Astrocyte (in vitro differentiated cells and primary cell): ENCODE results near the gene FADS3. TPM values are rescaled to one million over a fixed set of nuclear protein-coding genes. Genes with fewer than 3 reads are reported as not detected.

Experiments
- DNase-seq: peaks from one replicate; pipeline ENCODE4 v3.0.0-alpha.2; 2010; ENCODE audit warnings: low read depth
- FAIRE-seq: peaks from 2 replicates; lab custom pipeline; 2011; peaks lifted over from hg19 to GRCh38; lab: Jason Lieb, UNC
- H2AFZ ChIP-seq: 2 replicates; pipeline ENCODE4 v1.6.0; 2012; ENCODE audit warnings: low read depth, low read length, inconsistent platforms
- H3K27ac ChIP-seq: 2 replicates; pipeline ENCODE4 v1.5.1; 2011; ENCODE audit warnings: low read depth, low read length, inconsistent platforms
- H3K27me3 ChIP-seq: 2 replicates; pipeline ENCODE4 v1.6.0; 2011; ENCODE audit warnings: low read length, inconsistent platforms; ENCODE audit not compliant: insufficient read depth
- H3K36me3 ChIP-seq: 2 replicates; pipeline ENCODE4 v1.5.1; 2011; ENCODE audit warnings: low read length, inconsistent platforms; ENCODE audit not compliant: insufficient read depth
- H3K4me1 ChIP-seq: 2 replicates; pipeline ENCODE4 v1.5.1; 2011; ENCODE audit warnings: low read length, inconsistent platforms; ENCODE audit not compliant: insufficient read depth
- H3K4me2 ChIP-seq: 2 replicates; pipeline ENCODE4 v1.6.0; 2012; ENCODE audit warnings: low read length, inconsistent platforms
- H3K4me3 ChIP-seq: 2 replicates; pipeline ENCODE4 v1.5.1; 2011; ENCODE audit warnings: low read depth, mild to moderate bottlenecking, low read length, inconsistent platforms; ENCODE audit not compliant: insufficient read depth
- H3K79me2 ChIP-seq: 2 replicates; pipeline ENCODE4 v1.6.0; 2012; ENCODE audit warnings: mild to moderate bottlenecking, low read length, inconsistent platforms; ENCODE audit not compliant: insufficient read depth
- H3K9ac ChIP-seq: 2 replicates; pipeline ENCODE4 v1.6.0; 2012; ENCODE audit warnings: mild to moderate bottlenecking, low read length, inconsistent platforms
- H3K9me3 ChIP-seq: 2 replicates; pipeline ENCODE4 v1.5.1; 2012; ENCODE audit warnings: low read depth, mild to moderate bottlenecking, low read length, inconsistent platforms; ENCODE audit not compliant: insufficient read depth
- H4K20me1 ChIP-seq: 2 replicates; pipeline ENCODE4 v1.6.0; 2012; ENCODE audit warnings: low read length, inconsistent platforms; ENCODE audit not compliant: insufficient read depth
- H3K27ac Mint-ChIP-seq: one replicate; pipeline ENCODE4 v1.8.0; 2021; ENCODE audit warnings: mild to moderate bottlenecking, mixed read lengths; ENCODE audit not compliant: unreplicated experiment
- H3K27me3 Mint-ChIP-seq: one replicate; pipeline ENCODE4 v1.8.0; 2021; ENCODE audit warnings: low read depth, mixed read lengths; ENCODE audit not compliant: unreplicated experiment
- H3K36me3 Mint-ChIP-seq: one replicate; pipeline ENCODE4 v1.8.0; 2021; ENCODE audit warnings: low read depth, mixed read lengths; ENCODE audit not compliant: unreplicated experiment
- H3K4me1 Mint-ChIP-seq: one replicate; pipeline ENCODE4 v1.8.0; 2021; ENCODE audit warnings: low read depth, mixed read lengths; ENCODE audit not compliant: unreplicated experiment
- H3K4me3 Mint-ChIP-seq: one replicate; pipeline ENCODE4 v1.8.0; 2021; ENCODE audit warnings: mild to moderate bottlenecking, moderate library complexity, mixed read lengths; ENCODE audit not compliant: unreplicated experiment
- H3K9me3 Mint-ChIP-seq: one replicate; pipeline ENCODE4 v1.8.0; 2021; ENCODE audit warnings: mild to moderate bottlenecking, mixed read lengths; ENCODE audit not compliant: unreplicated experiment
- CTCF ChIP-seq: IDR thresholded peaks from 2 replicates; pipeline ENCODE4 v1.5.1; 2011; ENCODE audit warnings: low read depth, mild to moderate bottlenecking, inconsistent platforms, low read length, moderate library complexity; ENCODE audit not compliant: insufficient read depth
- EZH2 ChIP-seq: IDR thresholded peaks from 2 replicates; pipeline ENCODE4 v1.6.1; 2012; ENCODE audit warnings: mild to moderate bottlenecking, low read length, inconsistent platforms; ENCODE audit not compliant: insufficient read depth
- total RNA-seq: library from RNA; stranded (reverse); gene quantifications from 2 replicates; pipeline ENCODE4 v1.2.1, GENCODE V29; 2021

FADS3 gene
- total RNA-seq, 1 donor from 2014 or later, result 59.1 TPM

- Histone ChIP-seq H2AFZ (no peak overlapping the region), H3K4me2 (no peak overlapping the region), H4K20me1 (peaks cover 7% of the 10 kb centered on the region), H3K27ac (no peak overlapping the region), H3K79me2 (no peaks in the 10 kb centered on the region), H3K36me3 (peaks cover 2% of the 10 kb centered on the region), H3K27me3 (no peaks in the 10 kb centered on the region), H3K4me1 (peaks cover 7% of the 10 kb centered on the region), H3K4me3 (no peak overlapping the region), H3K9ac (no peak overlapping the region), H3K9me3 (no peaks in the 10 kb centered on the region)
- no peaks in the 10 kb centered on the region for H3K9me3 Mint-ChIP-seq
- H3K27ac Mint-ChIP-seq, result no peak overlapping the region
- TF ChIP-seq CTCF, result no peak
- TF ChIP-seq EZH2, result no peak
- DNase-seq, result no peak
- H3K36me3 Mint-ChIP-seq, result peaks cover 12% of the 10 kb centered on the region
- peaks cover 3% of the 10 kb centered on the region for H3K4me1 Mint-ChIP-seq
- no peak for FAIRE-seq
- H3K27me3 Mint-ChIP-seq, result no peaks in the 10 kb centered on the region
- no peak overlapping the region for H3K4me3 Mint-ChIP-seq
Observed at GRCh38 chr11:61866231-61866957, 25.0 kb downstream of the FADS3 start.

- H3K4me3 ChIP-seq, result no peak overlapping the region
- H3K4me1 Mint-ChIP-seq, result no peaks in the 10 kb centered on the region
- no peak overlapping the region for H3K9ac ChIP-seq
- H3K79me2 ChIP-seq, result no peaks in the 10 kb centered on the region
- H3K9me3 Mint-ChIP-seq, result no peaks in the 10 kb centered on the region
- TF ChIP-seq EZH2, result no peak
- TF ChIP-seq CTCF, result no peak
- peaks cover 10% of the 10 kb centered on the region for H4K20me1 ChIP-seq
- H3K36me3 Mint-ChIP-seq, result peaks cover 18% of the 10 kb centered on the region
- H3K9me3 ChIP-seq, result no peaks in the 10 kb centered on the region
- H3K27ac Mint-ChIP-seq, result no peak overlapping the region
- no peaks in the 10 kb centered on the region for H3K27me3 Mint-ChIP-seq
- FAIRE-seq (no peak), DNase-seq (no peak)
- no peaks in the 10 kb centered on the region for H3K27me3 ChIP-seq
- no peak overlapping the region for H2AFZ ChIP-seq
- H3K4me3 Mint-ChIP-seq, result no peak overlapping the region
- H3K27ac ChIP-seq, result no peak overlapping the region
- H3K36me3 ChIP-seq, result peaks cover 6% of the 10 kb centered on the region
- H3K4me1 ChIP-seq, result no peaks in the 10 kb centered on the region
- H3K4me2 ChIP-seq, result no peak overlapping the region
Observed at GRCh38 chr11:61864814-61865775, 26.2 kb downstream of the FADS3 start.
